Endothelial cell of umbilical vein (primary cell): ENCODE data around the gene NRXN3. TPM values are rescaled to one million over a fixed set of nuclear protein-coding genes. Genes with fewer than 3 reads are reported as not detected.

Experiments
- BruUV-seq: library from RNA; stranded (reverse); fragments of 400-500 nt; replicated peaks from 2 replicates; lab custom pipeline; 2021; lab: Mats Ljungman, UMichigan
- CTCF ChIA-PET: fragments of 300-600, 350-600 bp; sonication (Branson Sonifier 250); formaldehyde crosslinking; loops from one replicate; lab custom pipeline; 2021; ENCODE audit warnings: antibody characterized with exemption, inconsistent platforms; lab: Charles Lee
- POLR2A ChIA-PET: fragments of 300-600, 350-600 bp; sonication (Branson Sonifier 250); formaldehyde crosslinking; loops from one replicate; lab custom pipeline; 2021; ENCODE audit warnings: antibody characterized with exemption, inconsistent platforms; lab: Charles Lee
- DNase-seq: peaks from one replicate; pipeline ENCODE4 v3.0.0-alpha.2; 2011; ENCODE audit warnings: low read depth, low spot score
- FAIRE-seq: peaks from 2 replicates; lab custom pipeline; 2011; peaks lifted over from hg19 to GRCh38; lab: Jason Lieb, UNC
- H2AFZ ChIP-seq: 2 replicates; pipeline ENCODE4 v1.6.0; 2012; ENCODE audit warnings: low read depth, low read length, control low read depth, inconsistent platforms
- H3K27ac ChIP-seq: 2 replicates; pipeline ENCODE4 v1.5.1; 2011; ENCODE audit warnings: low read depth, mild to moderate bottlenecking, control low read depth, low read length, moderate library complexity; ENCODE audit not compliant: insufficient read depth
- H3K27me3 ChIP-seq, 2 experiments: 2 replicates each; pipeline versions ENCODE4 v1.6.0 to v1.6.1; 2011; ENCODE audit warnings: low read length in 2 of 2, mixed read lengths in 1 of 2; ENCODE audit not compliant: control insufficient read depth in 2 of 2, insufficient read depth in 2 of 2
- H3K36me3 ChIP-seq, 2 experiments: 2 replicates in 1 of 2; 3 replicates in 1 of 2; pipeline ENCODE4 v1.5.1; 2011; ENCODE audit warnings: low read length in 2 of 2, mild to moderate bottlenecking in 1 of 2, moderate library complexity in 1 of 2; ENCODE audit not compliant: control insufficient read depth in 2 of 2, insufficient read depth in 2 of 2; ENCODE audit errors: extremely low read depth in 1 of 2
- H3K4me1 ChIP-seq: 3 replicates; pipeline ENCODE4 v1.5.1; 2011; ENCODE audit warnings: mild to moderate bottlenecking, low read length; ENCODE audit not compliant: control insufficient read depth, insufficient read depth; ENCODE audit errors: extremely low read depth
- H3K4me2 ChIP-seq: 2 replicates; pipeline ENCODE4 v1.6.1; 2011; ENCODE audit warnings: low read length, control low read depth, mixed read lengths; ENCODE audit not compliant: insufficient read depth
- H3K4me3 ChIP-seq, 3 experiments: fragments of 200-600 bp in 1 of 3; sonication (generic), shearing (Covaris generic) in 1 of 3; replicated peaks in 1 of 3; 2 replicates each; pipeline ENCODE4 v1.5.1; 2011 to 2016; ENCODE audit warnings: control low read depth in 3 of 3, low read length in 3 of 3, mild to moderate bottlenecking in 2 of 3, inconsistent platforms in 1 of 3, low read depth in 1 of 3, moderate library complexity in 1 of 3; ENCODE audit not compliant: insufficient read depth in 1 of 3
- H3K79me2 ChIP-seq: 2 replicates; pipeline ENCODE4 v1.6.0; 2012; ENCODE audit warnings: low read length, inconsistent platforms; ENCODE audit not compliant: control insufficient read depth, insufficient read depth
- H3K9ac ChIP-seq: replicated peaks from 2 replicates; pipeline ENCODE3; 2011; ENCODE audit warnings: low read length, control low read depth; ENCODE audit not compliant: insufficient read depth; ENCODE audit errors: extremely low read depth
- H3K9me1 ChIP-seq: replicated peaks from 3 replicates; pipeline ENCODE4 v1.6.0; 2011; ENCODE audit warnings: mild to moderate bottlenecking, low read length; ENCODE audit not compliant: control insufficient read depth, insufficient read depth; ENCODE audit errors: extremely low read depth
- H3K9me3 ChIP-seq: replicated peaks from 2 replicates; pipeline ENCODE4 v1.5.1; 2012; ENCODE audit warnings: low read length, inconsistent platforms; ENCODE audit not compliant: control insufficient read depth, insufficient read depth
- H4K20me1 ChIP-seq: replicated peaks from 2 replicates; pipeline ENCODE3; 2011; ENCODE audit warnings: mild to moderate bottlenecking, low read length; ENCODE audit not compliant: control insufficient read depth, insufficient read depth; ENCODE audit errors: extremely low read depth
- CTCF ChIP-seq, 2 donors: IDR thresholded peaks; 1 replicate in 1 of 2; 2 replicates in 1 of 2; pipeline ENCODE4 v1.5.1; 2011; ENCODE audit warnings: low read length in 2 of 2, mild to moderate bottlenecking in 2 of 2, moderate library complexity in 2 of 2, control low read depth in 1 of 2, inconsistent platforms in 1 of 2, low read depth in 1 of 2; ENCODE audit not compliant: insufficient read depth in 1 of 2; ENCODE audit errors: extremely low read depth in 1 of 2
- EZH2 ChIP-seq: IDR thresholded peaks from 2 replicates; pipeline ENCODE4 v1.6.1; 2012; ENCODE audit warnings: borderline replicate concordance, low read depth, mild to moderate bottlenecking, moderate library complexity, low read length, inconsistent platforms; ENCODE audit not compliant: severe bottlenecking
- FOS ChIP-seq: IDR thresholded peaks from 2 replicates; pipeline ENCODE4 v1.6.1; 2011; ENCODE audit warnings: mild to moderate bottlenecking, low read length, moderate library complexity, borderline replicate concordance; ENCODE audit not compliant: insufficient read depth
- GATA2 ChIP-seq: IDR thresholded peaks from 2 replicates; pipeline ENCODE4 v1.7.0; 2011; ENCODE audit warnings: low read depth, mild to moderate bottlenecking, moderate library complexity, mixed read lengths, low read length; ENCODE audit not compliant: insufficient read length, insufficient read depth
- JUN ChIP-seq: IDR thresholded peaks from 2 replicates; pipeline ENCODE4 v1.6.1; 2011; ENCODE audit warnings: borderline replicate concordance, low read depth; ENCODE audit not compliant: insufficient read length, insufficient read depth
- MAX ChIP-seq: IDR thresholded peaks from 2 replicates; pipeline ENCODE4 v1.6.1; 2011; ENCODE audit not compliant: insufficient read depth, insufficient read length
- MYC ChIP-seq: IDR thresholded peaks from one replicate; pipeline ENCODE4 v1.6.1; 2011; ENCODE audit warnings: mild to moderate bottlenecking, low read depth, low read length
- POLR2A ChIP-seq: IDR thresholded peaks from 2 replicates; pipeline ENCODE4 v1.6.1; 2012; ENCODE audit warnings: low read depth, mild to moderate bottlenecking, control low read depth, low read length
- POLR2AphosphoS5 ChIP-seq: IDR thresholded peaks from 2 replicates; pipeline ENCODE4 v1.6.1; 2012; ENCODE audit warnings: low read depth, mild to moderate bottlenecking, control low read depth, low read length, moderate library complexity; ENCODE audit not compliant: insufficient read depth
- dilution Hi-C: fragments of 300-500 bp; cut with MboI; formaldehyde crosslinking; loops from one replicate; pipeline ENCODE4 v1.15.0; 2019; ENCODE audit warnings: low sequenced_read_pairs; ENCODE audit not compliant: extremely low pct_ligation_motif_present
- intact Hi-C: fragments of 100-400 bp; cut with micrococcal nuclease; formaldehyde crosslinking; loops from one replicate; pipeline ENCODE4 v1.10.0; 2022
- polyA plus RNA-seq, 4 experiments: library from polyadenylated mRNA; depleted of rRNA in 3 of 4; stranded (reverse) in 3 of 4; unstranded in 1 of 4; fragments of >200 nt; gene quantifications; 2 replicates each; pipeline versions ENCODE4 v1.2.1 to v1.2.3, GENCODE V29; 2011 to 2012; ENCODE audit warnings: missing spikeins in 1 of 4
- total RNA-seq: library from RNA; stranded (reverse); gene quantifications from 2 replicates; pipeline ENCODE4 v1.2.3, GENCODE V29; 2021

NRXN3 gene
- total and polyA plus RNA-seq, 2 donors (not counting 3 experiments of a cell fraction or from before 2014, with no cell fraction given): 0.72 to 4.2 TPM

- Histone ChIP-seq H3K9ac (no peak overlapping the region), H4K20me1 (no peaks in the 10 kb centered on the region), H3K4me1 (no peaks in the 10 kb centered on the region), H3K4me3 (no peak overlapping the region), H3K27me3 (no peaks in the 10 kb centered on the region), H2AFZ (no peak overlapping the region), H3K36me3 (no peaks in the 10 kb centered on the region), H3K4me2 (no peak overlapping the region), H3K79me2 (no peaks in the 10 kb centered on the region), H3K9me1 (no peaks in the 10 kb centered on the region), H3K27ac (no peak overlapping the region), H3K9me3 (no peaks in the 10 kb centered on the region)
- intact Hi-C loops: no loop called here
- dilution Hi-C loops: no loop called here
- TF ChIP-seq FOS: no peak
- no peak for TF ChIP-seq POLR2A
- TF ChIP-seq MAX: no peak
- no peak for TF ChIP-seq JUN
- no peak for TF ChIP-seq POLR2AphosphoS5
- no peak for TF ChIP-seq CTCF (IDR thresholded peaks at IDR 0.05; ENCODE audit: extremely low read depth in 1 of 2, insufficient read depth in 1 of 2, low read depth in 1 of 2, low read length in 2 of 2)
- TF ChIP-seq EZH2: no peak
- no peak for TF ChIP-seq GATA2
- TF ChIP-seq MYC: no peak
- ChIA-PET CTCF (no interaction called here), POLR2A (no interaction called here)
- DNase-seq (no peak), FAIRE-seq (no peak)
- no TSS peak for BruUV-seq
Observed at GRCh38 chr14:79586416-79586815, 1416.2 kb downstream of the NRXN3 start.
